Panc1 (cell line): ENCODE results near the gene KPNB1.

Experiments
- CTCF ChIP-seq: fragments of 450-650 bp; IDR thresholded peaks from 2 replicates; pipeline ENCODE4 v1.5.1; 2017; ENCODE audit warnings: mild to moderate bottlenecking
- POLR2AphosphoS5 ChIP-seq: IDR thresholded peaks from 2 replicates; pipeline ENCODE4 v1.6.1; 2012; ENCODE audit warnings: mild to moderate bottlenecking, low read depth, low read length, moderate library complexity
- REST ChIP-seq, 2 experiments: IDR thresholded peaks; 2 replicates each; pipeline ENCODE4 v1.6.1; 2011 to 2012; ENCODE audit warnings: low read depth in 2 of 2, control low read depth in 1 of 2, low read length in 1 of 2, mild to moderate bottlenecking in 1 of 2, moderate library complexity in 1 of 2; ENCODE audit not compliant: insufficient read depth in 1 of 2
- SIN3A ChIP-seq: IDR thresholded peaks from 2 replicates; pipeline ENCODE4 v1.6.1; 2012; ENCODE audit warnings: low read depth, mild to moderate bottlenecking, low read length, moderate library complexity, borderline replicate concordance; ENCODE audit not compliant: insufficient read depth

- TF ChIP-seq SIN3A (no peak), CTCF (no peak), POLR2AphosphoS5 (peak; percentile 82), REST (IDR thresholded peaks at IDR 0.05; ENCODE audit: insufficient read depth in 1 of 2, low read depth in 2 of 2, low read length in 1 of 2) (no peak)
Observed at GRCh38 chr17:47684535-47685193, 34.9 kb downstream of the KPNB1 start.
